GM23338 (cell line): ENCODE data around the gene MSANTD4.

ENCODE experiments used
- CREB1 ChIP-seq: fragments of 250-450 bp; sonication (Bioruptor Pico); IDR thresholded peaks from 2 replicates; pipeline ENCODE4 v1.5.0; 2020; ENCODE audit warnings: low read depth, mild to moderate bottlenecking, moderate library complexity
- CTCF ChIP-seq, 2 experiments: fragments of 200-600 bp in 1 of 2; sonication (generic) in 1 of 2; conservative IDR thresholded peaks; 2 replicates each; pipeline versions ENCODE4 v1.5.1 to v1.6.1; 2016 to 2017; ENCODE audit warnings: antibody characterized with exemption in 2 of 2, low read depth in 2 of 2, mild to moderate bottlenecking in 2 of 2, moderate library complexity in 1 of 2
- EZH2 ChIP-seq: fragments of 200-600 bp; sonication (generic); IDR thresholded peaks from one replicate; pipeline ENCODE4 v1.8.0; 2017; ENCODE audit warnings: antibody characterized with exemption, mild to moderate bottlenecking, low read depth; ENCODE audit not compliant: unreplicated experiment
- EZH2phosphoT487 ChIP-seq: fragments of 200-600 bp; sonication (generic); IDR thresholded peaks from one replicate; pipeline ENCODE4 v1.8.1; 2018; ENCODE audit warnings: antibody characterized with exemption; ENCODE audit not compliant: unreplicated experiment
- JUNB ChIP-seq: IDR thresholded peaks from one replicate; pipeline ENCODE4 v1.6.1; 2016; ENCODE audit warnings: antibody characterized with exemption; ENCODE audit not compliant: unreplicated experiment
- POLR2AphosphoS5 ChIP-seq: IDR thresholded peaks from 2 replicates; pipeline ENCODE4 v1.6.1; 2016; ENCODE audit warnings: antibody characterized with exemption, low read depth
- REST ChIP-seq: IDR thresholded peaks from one replicate; pipeline ENCODE4 v1.6.1; 2018; ENCODE audit warnings: antibody characterized with exemption; ENCODE audit not compliant: unreplicated experiment
- STAT1 ChIP-seq: IDR thresholded peaks from one replicate; pipeline ENCODE4 v1.6.1; 2016; ENCODE audit warnings: antibody characterized with exemption; ENCODE audit not compliant: unreplicated experiment
- ZNF114 ChIP-seq: fragments of 250-450 bp; sonication (Bioruptor Pico); IDR thresholded peaks from 2 replicates; pipeline ENCODE4 v1.5.0; 2020; ENCODE audit warnings: mild to moderate bottlenecking, moderate library complexity

GRCh38 chr11:106061954-106062949, 40.2 kb upstream of the MSANTD4 start:
- no peak for TF ChIP-seq CREB1 (CRISPR knock-in tag)
- TF ChIP-seq CTCF (conservative IDR thresholded peaks at IDR 0.05; ENCODE audit: low read depth in 2 of 2) = no peak
- TF ChIP-seq EZH2phosphoT487 = no peak
- TF ChIP-seq EZH2 = no peak
- no peak for TF ChIP-seq JUNB
- no peak for TF ChIP-seq POLR2AphosphoS5
- TF ChIP-seq ZNF114 = no peak
- no peak for TF ChIP-seq REST
- no peak for TF ChIP-seq STAT1
